ENCODE results near the gene SVEP1.
A peak's percentile ranks its signal among the peaks of the same experiment; 100 is the strongest.
"Not testable (repeated sequence)": the region's sequence is repeated elsewhere in the genome, so short reads cannot be mapped to it uniquely, and the experiment has no call there.

SVEP1 gene

GRCh38 chr9:110615498-110615897 lies 36.0 kb upstream of the SVEP1 start:
- no peak overlapping the region for H3K4me3 ChIP-seq (replicated peaks; ENCODE audit: low read depth, low read length)
- peak; percentile 33 for DNase-seq (ENCODE audit: low read depth)
- no peak for TF ChIP-seq CTCF (IDR thresholded peaks at IDR 0.05; ENCODE audit: low read length, missing control alignments)

GRCh38 chr9:110614576-110614975 lies 35.0 kb upstream of the SVEP1 start:
- not testable (repeated sequence) for DNase-seq (ENCODE audit: low read depth); H3K4me3 ChIP-seq (replicated peaks; ENCODE audit: low read depth, low read length)

GRCh38 chr9:110606179-110606790 lies 26.7 kb upstream of the SVEP1 start:
- no peak overlapping the region for H3K4me3 ChIP-seq (replicated peaks; ENCODE audit: low read depth, low read length)
- DNase-seq (ENCODE audit: low read depth): peak; percentile 8
- no peak for TF ChIP-seq CTCF (IDR thresholded peaks at IDR 0.05; ENCODE audit: low read length, missing control alignments)

GRCh38 chr9:110605565-110605964 lies 26.0 kb upstream of the SVEP1 start:
- no peak for DNase-seq (ENCODE audit: low read depth)
- no peak for TF ChIP-seq CTCF (IDR thresholded peaks at IDR 0.05; ENCODE audit: low read length, missing control alignments)
- no peak overlapping the region for H3K4me3 ChIP-seq (replicated peaks; ENCODE audit: low read depth, low read length)

- TF ChIP-seq CTCF (IDR thresholded peaks at IDR 0.05; ENCODE audit: low read length, missing control alignments): no peak
- H3K4me3 ChIP-seq (replicated peaks; ENCODE audit: low read depth, low read length): no peak overlapping the region
- DNase-seq (ENCODE audit: low read depth): peak; percentile 69
Observed at GRCh38 chr9:110604171-110604601, 24.6 kb upstream of the SVEP1 start.

GRCh38 chr9:110602281-110602680 lies 22.7 kb upstream of the SVEP1 start:
- no peak overlapping the region for H3K4me3 ChIP-seq (replicated peaks; ENCODE audit: low read depth, low read length)
- DNase-seq (ENCODE audit: low read depth): no peak
- no peak for TF ChIP-seq CTCF (IDR thresholded peaks at IDR 0.05; ENCODE audit: low read length, missing control alignments)

- H3K4me3 ChIP-seq (replicated peaks; ENCODE audit: low read depth, low read length): no peak overlapping the region
- DNase-seq (ENCODE audit: low read depth): no peak
- no peak for TF ChIP-seq CTCF (IDR thresholded peaks at IDR 0.05; ENCODE audit: low read length, missing control alignments)
Observed at GRCh38 chr9:110601098-110601497, 21.6 kb upstream of the SVEP1 start.
